T-helper 22 cell (primary cell): ENCODE measurements around the gene RASL12.
"Not testable (repeated sequence)": the region's sequence is repeated elsewhere in the genome, so short reads cannot be mapped to it uniquely, and the experiment has no call there.

Source experiments
- DNase-seq: peaks from one replicate; pipeline ENCODE4 v3.0.0-alpha.2; 2020; ENCODE audit warnings: low read depth

The RASL12 gene

DNA sequence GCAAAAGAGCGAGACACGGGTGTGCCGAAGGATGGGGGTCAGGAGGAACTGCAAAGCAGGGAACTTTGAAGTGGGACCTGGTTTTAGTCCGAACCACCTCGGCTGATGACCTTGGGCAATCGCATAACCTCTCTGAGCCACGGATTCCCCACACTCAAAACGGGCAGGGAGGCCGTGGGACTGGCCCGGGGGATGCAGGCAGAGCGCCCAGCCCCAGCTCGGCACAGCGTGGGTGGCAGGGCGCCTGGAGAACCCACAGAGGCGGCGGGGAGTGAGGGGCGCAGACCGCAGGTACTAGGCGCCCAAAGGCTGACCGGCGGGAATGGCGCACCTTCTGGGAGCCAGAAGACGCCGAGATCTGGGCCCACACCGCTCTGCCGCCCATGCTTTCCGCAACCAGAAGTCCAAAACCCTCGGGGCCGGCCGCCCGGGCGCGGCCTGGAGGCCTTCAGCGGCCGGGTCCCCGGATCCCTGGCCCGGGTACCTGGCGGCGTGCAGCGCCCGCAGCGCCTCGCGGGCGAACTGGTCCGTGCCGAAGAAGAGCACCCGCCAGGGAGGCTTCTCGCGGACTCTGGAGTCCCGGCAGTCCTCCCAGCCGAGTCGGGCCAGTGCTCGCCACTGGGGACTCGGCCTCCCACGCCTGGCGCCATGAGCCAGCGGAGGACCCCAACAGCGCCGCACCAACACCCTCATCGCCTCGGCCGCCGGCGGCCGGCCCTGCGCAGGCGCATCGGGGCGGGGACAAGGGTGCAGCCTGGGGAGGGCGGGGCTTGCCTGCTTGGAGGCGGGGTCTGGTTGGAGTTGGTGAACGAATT is 38.7 kb downstream of the RASL12 start, which contains the start of gene MTFMT:
Gene MTFMT (minus strand): TSS at position 719 of the 815 bp plus-strand sequence. CDS start 26 bp downstream, at position 693.
- DNase-seq = peak; percentile 81

DNA sequence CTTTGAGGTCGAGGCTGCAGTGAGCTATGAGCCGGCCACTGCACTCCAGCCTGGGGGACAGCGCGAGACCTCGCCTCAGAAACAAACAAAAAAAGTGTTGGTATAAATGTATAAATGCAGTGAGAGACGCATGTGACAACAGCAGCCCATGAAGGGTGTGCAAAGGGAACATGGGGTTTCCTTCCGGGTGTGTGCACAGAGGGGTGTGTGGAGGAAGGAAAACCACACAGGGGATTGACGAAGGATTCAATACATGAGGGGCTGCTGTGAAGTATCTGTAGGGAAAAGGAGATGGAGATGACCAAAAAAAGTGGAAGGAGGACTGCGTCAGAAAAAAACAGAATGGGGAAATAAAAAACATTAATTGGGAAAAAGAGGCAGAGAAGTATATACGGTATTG is 39.5 kb downstream of the RASL12 start:
- no peak for DNase-seq

DNA sequence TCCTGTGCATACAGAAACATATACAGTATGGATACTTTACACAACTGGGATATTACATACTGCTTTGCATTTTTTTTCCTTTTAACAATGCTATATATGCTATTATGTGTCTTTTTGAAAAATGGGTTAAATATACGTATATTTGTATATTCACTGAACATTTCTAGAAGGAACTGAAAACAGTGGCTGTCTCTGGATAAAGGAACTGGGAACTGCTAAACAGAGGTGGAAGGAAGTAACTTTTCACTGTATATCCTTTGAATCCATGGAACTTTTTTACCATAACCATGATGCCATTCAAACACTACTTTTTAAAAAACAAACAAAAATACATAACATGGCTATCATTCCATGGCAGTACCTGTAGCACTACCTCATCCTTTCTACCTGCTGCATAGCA is 40.2 kb downstream of the RASL12 start:
- DNase-seq = no peak

DNA sequence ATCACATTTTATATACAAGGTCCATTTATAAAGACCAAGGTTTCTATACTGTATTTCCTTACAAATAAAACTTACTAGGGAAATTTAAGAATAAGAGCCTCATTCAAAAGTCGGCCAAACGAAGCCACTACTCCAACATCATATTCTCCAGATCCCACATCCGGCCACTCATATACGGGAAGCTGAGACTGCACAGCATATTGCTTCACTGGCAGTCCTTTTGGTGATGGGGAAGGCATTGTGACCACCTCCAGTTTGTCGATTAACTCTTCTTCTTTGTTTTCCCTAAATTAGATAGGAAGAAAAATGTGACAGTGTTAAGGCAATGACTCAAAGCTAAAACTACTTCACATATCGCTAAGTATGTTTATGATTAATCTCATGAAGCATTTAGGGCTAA is 41.0 kb downstream of the RASL12 start:
- no peak for DNase-seq

DNA sequence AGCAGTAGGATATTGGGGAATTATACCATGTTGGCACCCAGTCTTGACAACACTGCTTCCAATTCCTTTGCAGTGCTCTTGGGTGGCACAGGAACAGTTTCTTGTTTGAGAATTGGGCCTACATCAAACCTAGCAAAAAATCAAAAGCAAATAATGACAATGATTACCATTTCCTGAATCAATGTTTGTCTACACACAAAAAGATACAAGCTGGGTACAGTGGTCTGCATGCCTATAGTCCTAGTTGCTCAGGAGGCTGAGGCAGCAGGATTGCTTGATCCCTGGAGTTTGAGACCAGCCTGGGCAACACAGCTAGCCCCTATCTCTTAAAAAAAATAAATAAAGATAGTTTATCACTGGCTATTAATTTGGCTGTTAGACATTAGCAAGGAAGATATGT is 46.3 kb downstream of the RASL12 start:
- no peak for DNase-seq

DNA sequence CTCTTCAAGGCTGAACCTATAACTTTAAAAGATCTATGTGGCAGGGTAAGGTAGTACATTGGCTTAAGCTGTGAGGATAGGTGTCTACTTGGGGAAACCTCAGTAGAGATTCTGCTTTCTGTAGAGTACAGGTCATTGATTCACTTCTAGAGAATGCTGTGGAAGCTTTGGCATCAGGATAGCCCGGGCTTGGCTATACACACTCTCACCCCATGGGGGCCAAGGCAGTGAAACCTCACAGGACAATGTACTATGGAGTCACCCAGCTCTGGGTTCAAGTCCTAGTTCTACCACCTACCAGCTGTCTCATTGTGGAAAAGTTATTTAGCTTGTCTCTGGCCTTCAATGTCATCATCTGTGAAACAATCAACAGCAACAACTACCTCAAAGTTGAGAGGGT is 47.4 kb downstream of the RASL12 start:
- DNase-seq = no peak

DNA sequence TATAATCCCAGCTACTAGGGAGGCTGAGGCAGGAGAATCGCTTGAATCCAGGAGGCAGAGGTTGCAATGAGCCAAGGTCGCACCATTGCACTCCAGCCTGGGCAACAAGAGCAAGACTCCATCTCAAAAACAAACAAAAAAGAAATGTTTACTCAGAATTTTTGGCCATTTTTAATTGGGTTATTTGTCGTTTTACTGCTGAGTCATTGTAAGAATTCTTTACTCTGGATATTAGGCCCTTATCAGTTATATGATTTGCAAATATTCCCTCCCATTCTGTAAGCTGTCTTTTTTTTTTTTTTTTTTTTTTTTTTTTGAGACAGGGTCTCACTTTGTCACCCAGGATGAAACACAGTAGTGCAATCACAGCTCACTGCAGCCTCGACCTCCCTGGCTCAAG is 56.6 kb downstream of the RASL12 start:
- DNase-seq = not testable (repeated sequence)

DNA sequence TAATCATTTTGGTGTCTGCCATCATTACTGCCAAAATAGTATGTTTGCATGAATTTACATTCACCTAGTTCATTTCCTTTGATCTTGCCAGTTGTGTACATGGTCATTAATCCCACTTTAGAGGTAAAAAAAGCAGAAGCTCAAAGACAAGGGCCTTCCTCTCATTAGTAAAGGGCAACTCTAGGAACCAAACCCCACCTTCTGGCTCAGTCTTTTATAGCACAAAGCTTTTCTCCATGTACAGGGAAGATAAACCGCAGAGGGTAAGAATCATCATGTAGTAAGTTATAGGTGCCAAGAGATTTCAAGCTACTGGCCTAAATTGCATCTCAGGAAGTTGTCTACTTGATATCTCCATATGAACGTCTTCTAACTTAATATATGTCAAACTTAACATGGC is 58.8 kb downstream of the RASL12 start:
- DNase-seq = no peak

DNA sequence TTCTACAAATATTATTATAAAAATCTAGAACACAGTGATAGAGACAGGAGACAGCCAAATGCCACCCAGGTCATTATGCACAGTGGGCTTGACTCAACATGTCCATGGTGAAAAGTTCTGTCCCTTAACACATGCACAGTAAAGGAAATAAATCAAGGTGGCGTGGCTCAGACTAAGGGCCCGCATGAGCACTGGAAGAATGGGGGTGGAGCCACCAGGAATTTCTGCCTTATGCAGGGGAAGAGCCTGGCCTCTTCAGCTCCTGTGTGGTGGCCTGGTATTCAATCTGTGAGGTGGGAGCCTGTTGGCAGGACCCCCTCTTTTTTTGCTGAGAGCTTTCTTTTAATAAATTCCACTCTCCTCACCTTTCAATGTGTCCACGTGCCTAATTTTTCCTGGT is 60.9 kb downstream of the RASL12 start:
- DNase-seq = no peak

DNA sequence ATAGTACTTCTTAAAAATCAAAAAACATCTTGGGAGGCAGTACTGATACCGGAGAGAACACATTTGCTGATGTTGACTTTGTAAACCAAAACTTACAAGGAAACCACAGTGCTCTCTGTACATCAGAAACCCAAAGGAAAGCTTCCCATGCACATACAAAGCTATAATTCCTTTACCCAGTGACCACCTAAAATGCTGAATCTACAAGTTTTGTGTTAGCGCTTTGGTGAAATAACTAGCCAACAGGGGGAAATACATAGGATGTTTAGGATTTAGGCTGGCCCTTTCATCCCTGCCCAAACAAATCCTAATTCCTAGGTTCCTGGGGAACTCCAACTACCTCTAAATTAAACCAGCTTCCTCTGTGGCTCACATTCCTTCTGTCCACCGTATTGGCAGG is 62.8 kb downstream of the RASL12 start:
- DNase-seq = no peak
